BJ (cell line): Measurements from ENCODE around the gene CSNK2A3. TPM values are rescaled to one million over a fixed set of nuclear protein-coding genes. Genes with fewer than 3 reads are reported as not detected.
"Not testable (repeated sequence)": the region's sequence is repeated elsewhere in the genome, so short reads cannot be mapped to it uniquely, and the experiment has no call there.

Source experiments
- CTCF ChIA-PET: fragments of 350-600 bp; formaldehyde crosslinking; extraction: SDS; loops from one replicate; lab custom pipeline; 2021; ENCODE audit warnings: antibody characterized with exemption, inconsistent platforms; lab: Yijun Ruan, JAX
- POLR2A ChIA-PET: fragments of 300-600 bp; sonication (Branson Sonifier 250); formaldehyde crosslinking; extraction: SDS; loops from one replicate; lab custom pipeline; 2021; ENCODE audit warnings: antibody characterized with exemption; lab: Charles Lee
- DNase-seq: peaks from one replicate; pipeline ENCODE4 v3.0.0-alpha.2; 2011; ENCODE audit warnings: low read depth
- H3K27me3 ChIP-seq: 2 replicates; pipeline ENCODE4 v1.6.0; 2011; ENCODE audit warnings: low read length; ENCODE audit not compliant: control insufficient read depth, insufficient read depth
- H3K36me3 ChIP-seq: 2 replicates; pipeline ENCODE4 v1.5.1; 2011; ENCODE audit warnings: low read length; ENCODE audit not compliant: control insufficient read depth, insufficient read depth
- H3K4me3 ChIP-seq: 2 replicates; pipeline ENCODE4 v1.5.1; 2011; ENCODE audit warnings: low read depth, mild to moderate bottlenecking, control low read depth, low read length
- CTCF ChIP-seq: IDR thresholded peaks from 2 replicates; pipeline ENCODE4 v1.5.1; 2011; ENCODE audit warnings: low read depth, mild to moderate bottlenecking, control low read depth, inconsistent platforms, low read length, moderate library complexity; ENCODE audit not compliant: insufficient read depth
- polyA plus RNA-seq: library from polyadenylated mRNA; depleted of rRNA; stranded (reverse); fragments of >200 nt; gene quantifications from 2 replicates; pipeline ENCODE4 v1.2.3, GENCODE V29; 2011

CSNK2A3 gene
- polyA plus RNA-seq, 1 experiment = 0.91 TPM

DNA sequence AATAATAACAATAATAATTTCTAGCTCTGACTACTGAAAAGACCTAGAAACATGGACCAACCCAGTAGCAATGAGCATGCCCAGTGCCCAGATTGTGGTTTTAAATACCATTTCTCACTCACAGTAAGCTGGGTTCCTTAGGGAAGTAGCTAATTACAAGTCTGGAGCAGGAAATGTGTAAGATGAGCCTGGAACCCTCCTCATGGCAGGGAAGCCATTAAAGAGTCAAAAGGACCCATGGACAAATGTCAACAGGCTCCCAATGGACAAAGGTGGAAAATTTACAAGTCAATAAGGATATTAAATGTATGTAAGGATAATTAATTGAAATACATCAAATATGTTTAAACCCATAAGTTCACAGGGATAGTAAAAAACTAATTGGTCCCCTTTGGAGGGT, 10.6 kb upstream of the CSNK2A3 start:
- no peak overlapping the region for H3K4me3 ChIP-seq
- H3K36me3 ChIP-seq = no peaks in the 10 kb centered on the region
- no peak for DNase-seq
- CTCF ChIA-PET = no interaction called here
- POLR2A ChIA-PET = no interaction called here
- H3K27me3 ChIP-seq = no peaks in the 10 kb centered on the region
- TF ChIP-seq CTCF = no peak

DNA sequence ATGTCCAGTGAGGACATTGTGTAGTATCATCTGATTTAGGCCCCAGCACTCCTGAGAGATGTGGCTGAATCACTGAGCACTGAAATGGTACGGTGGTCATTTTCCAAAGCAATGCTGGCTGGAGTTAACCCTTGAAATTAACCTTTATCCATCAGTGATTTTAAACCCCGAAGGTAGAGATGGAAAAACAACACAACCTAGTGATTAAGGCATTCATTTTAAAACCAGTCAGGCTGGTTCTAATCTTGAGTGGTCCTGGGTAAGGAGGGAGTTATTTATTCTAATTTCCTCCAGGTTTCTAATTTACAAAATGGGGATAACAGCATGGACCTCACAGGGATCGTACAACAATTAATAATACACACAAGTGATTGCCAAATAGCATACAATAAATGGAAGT, 6.6 kb upstream of the CSNK2A3 start:
- CTCF ChIA-PET = no interaction called here
- no peaks in the 10 kb centered on the region for H3K36me3 ChIP-seq
- DNase-seq = no peak
- no peaks in the 10 kb centered on the region; the same call in 1 of the 2 replicates for H3K27me3 ChIP-seq
- H3K4me3 ChIP-seq = no peak overlapping the region
- TF ChIP-seq CTCF = no peak
- POLR2A ChIA-PET = no interaction called here

GRCh38 chr11:11356842-11357241, 3.8 kb upstream of the CSNK2A3 start:
- no peak for TF ChIP-seq CTCF
- Histone ChIP-seq H3K4me3 (no peak overlapping the region), H3K36me3 (no peaks in the 10 kb centered on the region), H3K27me3 (no peaks in the 10 kb centered on the region; the same call in 1 of the 2 replicates)
- DNase-seq = no peak
- CTCF ChIA-PET = no interaction called here
- POLR2A ChIA-PET = no interaction called here

DNA sequence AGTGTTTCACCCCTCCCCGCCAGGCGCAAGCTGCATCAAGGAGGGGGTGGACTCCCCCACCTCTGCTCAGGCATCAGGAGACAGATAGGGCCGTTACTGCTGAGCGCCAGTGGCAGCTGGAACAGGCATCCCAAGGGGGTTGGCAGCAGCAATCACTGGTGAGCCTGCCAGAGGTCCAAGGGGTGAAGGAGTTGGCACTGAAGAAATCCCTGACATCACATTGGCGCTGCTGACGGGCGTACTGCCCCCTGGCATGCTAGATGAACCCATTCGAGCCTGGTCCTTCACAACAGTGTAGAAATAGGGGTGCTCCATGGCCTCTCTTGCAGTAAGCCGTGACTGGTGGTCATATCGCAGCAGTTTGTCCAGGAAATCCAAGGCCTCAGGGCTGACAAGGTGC, 1.2 kb downstream of the CSNK2A3 start:
- H3K4me3 ChIP-seq, CTCF ChIA-PET, H3K27me3 ChIP-seq, H3K36me3 ChIP-seq, DNase-seq, POLR2A ChIA-PET: not testable (repeated sequence)

DNA sequence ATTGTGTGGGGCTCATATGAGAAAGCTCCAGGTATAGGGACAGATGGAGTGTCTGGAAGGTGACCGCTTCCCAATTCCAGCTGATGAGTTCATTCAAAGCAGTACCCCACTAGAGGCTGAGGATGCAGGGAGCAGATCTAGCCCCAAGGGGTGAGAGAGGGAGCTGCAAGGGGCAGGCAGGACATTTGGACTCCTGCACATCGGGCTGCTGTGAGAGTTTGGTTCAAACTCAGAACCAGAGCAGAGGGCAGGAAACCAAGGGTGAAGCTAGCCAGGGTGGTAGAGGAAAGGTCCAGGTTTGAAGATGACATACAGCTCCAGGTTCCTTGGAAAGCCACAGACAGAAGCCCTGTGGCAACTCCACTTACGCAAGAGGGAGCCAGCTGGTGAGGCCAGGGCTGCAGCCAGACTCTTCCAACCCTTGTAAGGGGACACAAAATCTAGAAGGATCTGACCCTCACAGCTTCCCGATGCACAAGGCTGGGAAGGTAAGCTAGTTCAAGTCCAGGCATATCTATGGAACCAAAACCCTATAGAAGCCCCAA, 1.9 kb downstream of the CSNK2A3 start:
- CTCF ChIA-PET = no interaction called here
- no peak for DNase-seq
- POLR2A ChIA-PET = no interaction called here
- no peak overlapping the region for H3K4me3 ChIP-seq
- no peak for TF ChIP-seq CTCF
- H3K36me3 ChIP-seq = no peaks in the 10 kb centered on the region
- peaks cover 4% of the 10 kb centered on the region for H3K27me3 ChIP-seq

GRCh38 chr11:11349870-11350337, 3.1 kb downstream of the CSNK2A3 start:
- TF ChIP-seq CTCF = no peak
- Histone ChIP-seq H3K4me3 (no peak overlapping the region), H3K36me3 (no peaks in the 10 kb centered on the region), H3K27me3 (peaks cover 4% of the 10 kb centered on the region)
- CTCF ChIA-PET = interaction anchor here (0.7 kb wide), 1 partner anchor 17 kb away, joined by 3 read pairs; no protein-coding TSS in a partner anchor
- POLR2A ChIA-PET = interaction anchor here (0.7 kb wide), 1 partner anchor 177 kb away, joined by 5 read pairs; no protein-coding TSS in a partner anchor
- peak; percentile 56 for DNase-seq
